Karpas-422 (cell line): ENCODE data around the gene PROM1. TPM values are rescaled to one million over a fixed set of nuclear protein-coding genes. Genes with fewer than 3 reads are reported as not detected.

ENCODE experiments used
- DNase-seq: peaks from one replicate; pipeline ENCODE4 v3.0.0-alpha.2; 2015
- H2AFZ ChIP-seq: fragments of 200-600 bp; sonication (generic); 2 replicates; pipeline ENCODE4 v1.6.1; 2014; ENCODE audit warnings: antibody characterized with exemption, low read length, mixed read lengths
- H3K27ac ChIP-seq: fragments of 200-600 bp; sonication (generic); 2 replicates; pipeline ENCODE4 v1.5.1; 2014; ENCODE audit warnings: mild to moderate bottlenecking, low read length, moderate library complexity
- H3K27me3 ChIP-seq: fragments of 200-600 bp; sonication (generic); 2 replicates; pipeline ENCODE4 v1.6.1; 2014; ENCODE audit warnings: low read length, mixed read lengths
- H3K36me3 ChIP-seq: fragments of 200-600 bp; sonication (generic); 2 replicates; pipeline ENCODE4 v1.6.1; 2014; ENCODE audit warnings: low read length, mixed read lengths; ENCODE audit not compliant: insufficient read depth
- H3K4me1 ChIP-seq: fragments of 200-600 bp; sonication (generic); 2 replicates; pipeline ENCODE4 v1.6.1; 2014; ENCODE audit warnings: mild to moderate bottlenecking, low read length, mixed read lengths
- H3K4me2 ChIP-seq: fragments of 200-600 bp; sonication (generic); 2 replicates; pipeline ENCODE4 v1.6.1; 2014; ENCODE audit warnings: low read length, low read depth, mild to moderate bottlenecking; ENCODE audit not compliant: poor library complexity, severe bottlenecking
- H3K4me3 ChIP-seq: fragments of 200-600 bp; sonication (generic); 2 replicates; pipeline ENCODE4 v1.5.1; 2014; ENCODE audit warnings: mild to moderate bottlenecking, antibody characterized with exemption, low read length, mixed read lengths
- H3K79me2 ChIP-seq: fragments of 200-600 bp; sonication (generic); 2 replicates; pipeline ENCODE4 v1.6.1; 2014; ENCODE audit warnings: mild to moderate bottlenecking, low read length, mixed read lengths
- H3K9ac ChIP-seq: fragments of 200-600 bp; sonication (generic); 2 replicates; pipeline ENCODE4 v1.6.0; 2014; ENCODE audit warnings: low read length
- H3K9me2 ChIP-seq: fragments of 200-600 bp; sonication (generic), shearing (Covaris generic); replicated peaks from 2 replicates; pipeline ENCODE4 v1.6.0; 2014; ENCODE audit warnings: mild to moderate bottlenecking, low read length, moderate library complexity; ENCODE audit not compliant: insufficient read depth
- H3K9me3 ChIP-seq: fragments of 300-700, 200-600 bp; sonication (generic); 2 replicates; pipeline ENCODE4 v1.6.1; 2014; ENCODE audit warnings: low read length, mixed read lengths
- H4K20me1 ChIP-seq: fragments of 200-600 bp; sonication (generic); 2 replicates; pipeline ENCODE4 v1.6.1; 2014; ENCODE audit warnings: mild to moderate bottlenecking, antibody characterized with exemption, low read length, low read depth; ENCODE audit not compliant: insufficient read depth
- total RNA-seq: library from RNA; depleted of rRNA; stranded (reverse); fragments of >200 nt; shearing (Covaris generic); gene quantifications from 2 replicates; pipeline ENCODE4 v1.2.3, GENCODE V29; 2014; ENCODE audit warnings: low replicate concordance

The PROM1 gene
- total RNA-seq, 1 experiment from 2014 or later, result 0.26 TPM

DNA sequence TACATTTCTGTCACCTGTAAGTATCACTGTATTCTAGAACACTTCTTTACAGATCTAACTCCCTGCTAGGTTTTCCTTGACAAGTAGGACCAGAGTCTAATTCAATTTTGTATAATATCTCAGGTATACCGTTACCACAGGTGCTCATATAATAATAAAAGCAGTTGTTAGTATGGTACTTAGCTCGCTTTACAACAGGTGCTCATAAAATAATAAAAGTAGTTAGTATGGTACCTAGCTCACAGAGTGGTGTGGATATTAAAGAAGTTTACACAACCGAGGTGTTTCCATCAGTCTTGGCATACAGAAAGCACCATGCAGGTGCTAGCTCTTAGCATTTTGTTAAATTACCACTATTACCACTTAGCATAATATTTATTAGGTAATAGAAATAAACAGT is 88.0 kb downstream of the PROM1 start:
- H3K4me3 ChIP-seq, result no peak overlapping the region
- no peaks in the 10 kb centered on the region for H3K9me2 ChIP-seq
- H3K27ac ChIP-seq, result no peak overlapping the region
- no peak overlapping the region for H2AFZ ChIP-seq
- H3K36me3 ChIP-seq, result no peaks in the 10 kb centered on the region
- H3K9me3 ChIP-seq, result no peaks in the 10 kb centered on the region
- no peak overlapping the region for H3K4me2 ChIP-seq
- H4K20me1 ChIP-seq, result no peaks in the 10 kb centered on the region
- H3K27me3 ChIP-seq, result no peaks in the 10 kb centered on the region
- no peak overlapping the region for H3K9ac ChIP-seq
- H3K79me2 ChIP-seq, result no peaks in the 10 kb centered on the region
- DNase-seq, result no peak
- no peaks in the 10 kb centered on the region for H3K4me1 ChIP-seq

DNA sequence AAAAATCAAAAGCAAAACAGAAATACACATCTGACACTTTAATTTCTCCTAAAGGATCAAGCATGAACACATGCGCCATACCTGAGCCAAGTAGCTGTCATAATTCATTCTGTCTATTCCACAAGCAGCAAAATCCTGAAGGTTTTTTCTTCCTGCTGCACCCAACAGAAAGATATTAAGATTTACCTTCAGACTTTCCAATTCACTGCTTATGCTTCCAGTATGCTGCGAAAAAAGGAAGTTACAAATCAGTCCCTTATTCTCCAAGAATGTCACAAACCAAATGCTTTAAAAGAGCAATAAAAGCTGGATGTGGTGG is 91.7 kb downstream of the PROM1 start:
- no peaks in the 10 kb centered on the region for H3K79me2 ChIP-seq
- no peaks in the 10 kb centered on the region for H3K27me3 ChIP-seq
- no peaks in the 10 kb centered on the region for H3K9me2 ChIP-seq
- no peaks in the 10 kb centered on the region for H4K20me1 ChIP-seq
- no peak overlapping the region for H2AFZ ChIP-seq
- H3K9me3 ChIP-seq, result no peaks in the 10 kb centered on the region
- H3K4me1 ChIP-seq, result no peaks in the 10 kb centered on the region
- H3K4me2 ChIP-seq, result no peak overlapping the region
- no peak overlapping the region for H3K4me3 ChIP-seq
- no peak for DNase-seq
- H3K27ac ChIP-seq, result no peak overlapping the region
- H3K9ac ChIP-seq, result no peak overlapping the region
- no peaks in the 10 kb centered on the region for H3K36me3 ChIP-seq

- no peak overlapping the region for H3K27ac ChIP-seq
- no peak overlapping the region for H3K4me2 ChIP-seq
- no peaks in the 10 kb centered on the region for H3K4me1 ChIP-seq
- no peaks in the 10 kb centered on the region for H3K9me3 ChIP-seq
- H2AFZ ChIP-seq, result no peak overlapping the region
- H3K9ac ChIP-seq, result no peak overlapping the region
- H3K9me2 ChIP-seq, result no peaks in the 10 kb centered on the region
- no peaks in the 10 kb centered on the region for H3K36me3 ChIP-seq
- no peak for DNase-seq
- H3K79me2 ChIP-seq, result no peaks in the 10 kb centered on the region
- no peaks in the 10 kb centered on the region for H3K27me3 ChIP-seq
- H4K20me1 ChIP-seq, result no peaks in the 10 kb centered on the region
- no peak overlapping the region for H3K4me3 ChIP-seq
These were observed 93.1 kb downstream of the PROM1 start for GRCh38 chr4:15990570-15991285.

- H4K20me1 ChIP-seq, result no peaks in the 10 kb centered on the region
- no peaks in the 10 kb centered on the region for H3K79me2 ChIP-seq
- H3K4me1 ChIP-seq, result no peaks in the 10 kb centered on the region
- no peak overlapping the region for H3K4me2 ChIP-seq
- H3K4me3 ChIP-seq, result no peak overlapping the region
- H3K27me3 ChIP-seq, result no peaks in the 10 kb centered on the region
- no peak overlapping the region for H3K9ac ChIP-seq
- H3K27ac ChIP-seq, result no peak overlapping the region
- H3K9me3 ChIP-seq, result no peaks in the 10 kb centered on the region
- H2AFZ ChIP-seq, result no peak overlapping the region
- no peaks in the 10 kb centered on the region for H3K36me3 ChIP-seq
- no peaks in the 10 kb centered on the region for H3K9me2 ChIP-seq
- no peak for DNase-seq
These were observed 94.4 kb downstream of the PROM1 start for GRCh38 chr4:15989424-15989823.

DNA sequence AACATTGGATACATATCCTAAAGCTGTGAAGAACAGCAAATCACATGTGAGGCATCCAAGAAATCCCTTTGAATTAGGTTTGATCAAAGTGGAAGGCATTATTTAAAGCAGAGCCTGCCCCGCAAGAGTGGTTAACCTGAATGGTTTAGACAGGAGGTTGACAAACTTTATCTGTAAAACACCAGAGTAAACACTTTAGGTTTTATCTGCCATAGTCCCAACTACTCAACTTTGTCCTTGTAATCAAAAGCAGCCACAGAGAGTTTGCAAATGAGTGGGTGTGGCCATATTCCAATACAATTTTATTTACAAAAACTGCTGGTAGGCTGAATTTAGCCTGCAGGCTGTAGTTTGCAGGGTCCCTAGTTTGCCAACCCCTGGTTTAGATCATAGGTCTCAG is 95.6 kb downstream of the PROM1 start:
- Histone ChIP-seq H3K9ac (no peak overlapping the region), H3K79me2 (no peaks in the 10 kb centered on the region), H3K9me2 (no peaks in the 10 kb centered on the region), H4K20me1 (no peaks in the 10 kb centered on the region), H3K4me1 (no peaks in the 10 kb centered on the region), H3K9me3 (no peaks in the 10 kb centered on the region), H3K4me2 (no peak overlapping the region), H3K27ac (no peak overlapping the region), H3K27me3 (no peaks in the 10 kb centered on the region), H3K4me3 (no peak overlapping the region), H3K36me3 (no peaks in the 10 kb centered on the region), H2AFZ (no peak overlapping the region)
- DNase-seq, result no peak

GRCh38 chr4:15986907-15987306 is 96.9 kb downstream of the PROM1 start:
- H3K79me2 ChIP-seq, result no peaks in the 10 kb centered on the region
- DNase-seq, result no peak
- H3K36me3 ChIP-seq, result no peaks in the 10 kb centered on the region
- no peak overlapping the region for H3K9ac ChIP-seq
- H3K27ac ChIP-seq, result no peak overlapping the region
- H3K9me3 ChIP-seq, result no peaks in the 10 kb centered on the region
- H3K9me2 ChIP-seq, result no peaks in the 10 kb centered on the region
- no peaks in the 10 kb centered on the region for H3K27me3 ChIP-seq
- no peak overlapping the region for H3K4me3 ChIP-seq
- H2AFZ ChIP-seq, result no peak overlapping the region
- no peaks in the 10 kb centered on the region for H3K4me1 ChIP-seq
- H4K20me1 ChIP-seq, result no peaks in the 10 kb centered on the region
- no peak overlapping the region for H3K4me2 ChIP-seq

DNA sequence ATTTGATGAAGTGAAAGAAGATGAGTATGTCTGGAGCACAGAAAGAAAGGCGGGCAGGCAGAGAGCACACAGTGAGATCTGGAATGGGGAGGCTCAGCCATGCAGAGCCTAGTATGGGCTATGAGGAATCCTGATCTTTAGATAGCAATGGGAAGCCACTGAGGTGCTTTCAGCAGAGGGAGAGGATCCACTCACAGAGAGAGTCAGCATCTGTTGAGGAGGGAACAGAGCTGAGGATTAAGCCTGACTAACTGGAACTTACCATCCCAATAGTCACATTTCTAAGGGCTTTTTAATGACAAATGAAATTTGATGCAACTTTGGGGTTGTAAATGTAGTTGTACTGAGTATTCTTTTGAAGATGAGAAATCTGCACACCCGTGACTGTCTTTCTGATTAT is 100.2 kb downstream of the PROM1 start:
- Histone ChIP-seq H3K4me1 (no peaks in the 10 kb centered on the region), H2AFZ (no peak overlapping the region), H3K27me3 (no peaks in the 10 kb centered on the region), H3K9me3 (no peaks in the 10 kb centered on the region), H4K20me1 (no peaks in the 10 kb centered on the region), H3K27ac (no peak overlapping the region), H3K4me2 (no peak overlapping the region), H3K4me3 (no peak overlapping the region), H3K9me2 (no peaks in the 10 kb centered on the region), H3K79me2 (no peaks in the 10 kb centered on the region), H3K36me3 (no peaks in the 10 kb centered on the region), H3K9ac (no peak overlapping the region)
- no peak for DNase-seq

DNA sequence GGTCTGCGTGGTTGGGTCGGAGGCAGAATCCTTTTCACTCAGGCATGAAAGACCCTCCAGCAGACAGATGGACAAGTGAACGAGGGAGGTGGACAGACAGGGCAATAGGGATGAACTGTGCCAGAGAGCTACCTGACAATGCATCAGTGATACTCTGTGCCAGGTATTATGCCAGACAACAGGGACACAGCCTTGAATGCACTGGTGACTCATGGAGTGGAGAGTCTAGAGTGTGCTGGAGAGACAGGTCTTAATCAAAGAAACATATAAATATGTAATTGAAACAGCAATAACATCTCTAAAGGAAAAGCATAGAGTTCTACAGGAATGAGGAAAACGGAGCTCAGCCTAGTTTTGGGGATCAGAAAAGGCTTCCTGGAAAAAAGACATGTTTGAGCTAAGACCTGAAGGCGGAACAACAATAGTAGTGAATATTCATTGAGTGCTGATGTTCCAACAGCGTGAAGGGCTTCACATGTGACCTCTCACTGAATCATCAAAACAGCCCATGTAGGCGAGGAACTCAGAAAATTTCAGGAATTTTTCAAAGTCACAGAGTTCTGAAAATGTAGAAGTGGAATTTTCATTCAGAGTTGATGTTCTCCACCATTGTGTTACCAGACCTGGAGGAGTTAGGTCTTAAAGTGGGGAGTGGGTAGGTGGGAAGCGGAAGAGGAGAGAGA is 100.8 kb downstream of the PROM1 start:
- Histone ChIP-seq H3K4me2 (no peak overlapping the region), H3K9me3 (no peaks in the 10 kb centered on the region), H3K79me2 (no peaks in the 10 kb centered on the region), H3K4me1 (no peaks in the 10 kb centered on the region), H3K9ac (no peak overlapping the region), H3K36me3 (no peaks in the 10 kb centered on the region), H3K4me3 (no peak overlapping the region), H2AFZ (no peak overlapping the region), H3K27ac (no peak overlapping the region), H3K27me3 (no peaks in the 10 kb centered on the region), H4K20me1 (no peaks in the 10 kb centered on the region), H3K9me2 (no peaks in the 10 kb centered on the region)
- DNase-seq, result no peak
